ENCODE results near the gene GFM1. TPM values are rescaled to one million over a fixed set of nuclear protein-coding genes. Genes with fewer than 3 reads are reported as not detected.

Gene GFM1
- total and polyA plus RNA-seq, 2 experiments from 2014 or later = 24.5 to 59.9 TPM

- TF ChIP-seq, protein P1, sequence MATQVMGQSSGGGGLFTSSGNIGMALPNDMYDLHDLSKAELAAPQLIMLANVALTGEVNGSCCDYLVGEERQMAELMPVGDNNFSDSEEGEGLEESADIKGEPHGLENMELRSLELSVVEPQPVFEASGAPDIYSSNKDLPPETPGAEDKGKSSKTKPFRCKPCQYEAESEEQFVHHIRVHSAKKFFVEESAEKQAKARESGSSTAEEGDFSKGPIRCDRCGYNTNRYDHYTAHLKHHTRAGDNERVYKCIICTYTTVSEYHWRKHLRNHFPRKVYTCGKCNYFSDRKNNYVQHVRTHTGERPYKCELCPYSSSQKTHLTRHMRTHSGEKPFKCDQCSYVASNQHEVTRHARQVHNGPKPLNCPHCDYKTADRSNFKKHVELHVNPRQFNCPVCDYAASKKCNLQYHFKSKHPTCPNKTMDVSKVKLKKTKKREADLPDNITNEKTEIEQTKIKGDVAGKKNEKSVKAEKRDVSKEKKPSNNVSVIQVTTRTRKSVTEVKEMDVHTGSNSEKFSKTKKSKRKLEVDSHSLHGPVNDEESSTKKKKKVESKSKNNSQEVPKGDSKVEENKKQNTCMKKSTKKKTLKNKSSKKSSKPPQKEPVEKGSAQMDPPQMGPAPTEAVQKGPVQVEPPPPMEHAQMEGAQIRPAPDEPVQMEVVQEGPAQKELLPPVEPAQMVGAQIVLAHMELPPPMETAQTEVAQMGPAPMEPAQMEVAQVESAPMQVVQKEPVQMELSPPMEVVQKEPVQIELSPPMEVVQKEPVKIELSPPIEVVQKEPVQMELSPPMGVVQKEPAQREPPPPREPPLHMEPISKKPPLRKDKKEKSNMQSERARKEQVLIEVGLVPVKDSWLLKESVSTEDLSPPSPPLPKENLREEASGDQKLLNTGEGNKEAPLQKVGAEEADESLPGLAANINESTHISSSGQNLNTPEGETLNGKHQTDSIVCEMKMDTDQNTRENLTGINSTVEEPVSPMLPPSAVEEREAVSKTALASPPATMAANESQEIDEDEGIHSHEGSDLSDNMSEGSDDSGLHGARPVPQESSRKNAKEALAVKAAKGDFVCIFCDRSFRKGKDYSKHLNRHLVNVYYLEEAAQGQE (IDR thresholded peaks at IDR 0.05; ENCODE audit: unreplicated experiment) = no peak
Observed at GRCh38 chr3:158722108-158722507, 77.8 kb downstream of the GFM1 start (continued).

GRCh38 chr3:158723991-158724390, 79.7 kb downstream of the GFM1 start:
- H3K4me3 ChIP-seq = no peak overlapping the region
- DNase-seq (ENCODE audit: low spot score) (no peak), ATAC-seq (no peak)
- Mint-ChIP-seq H3K36me3 (ENCODE audit: low read depth) (peaks cover 18% of the 10 kb centered on the region), H3K4me1 (peaks cover 16% of the 10 kb centered on the region), H3K27ac (no peak overlapping the region), H3K9me3 (no peaks in the 10 kb centered on the region), H3K4me3 (no peak overlapping the region), H3K27me3 (ENCODE audit: insufficient read depth, low read depth, poor library complexity) (peaks cover 4% of the 10 kb centered on the region)
- no peaks in the 10 kb centered on the region for H3F3A ChIP-seq (replicated peaks; ENCODE audit: low read depth)
- no peak overlapping the region for H3K27ac ChIP-seq (ENCODE audit: low read depth)
- TF ChIP-seq, protein P1 (IDR thresholded peaks at IDR 0.05; ENCODE audit: unreplicated experiment) = no peak
- TF ChIP-seq EZH2 (IDR thresholded peaks at IDR 0.05; ENCODE audit: low read depth, unreplicated experiment) (no peak), CREB1 (CRISPR knock-in tag; IDR thresholded peaks at IDR 0.05; ENCODE audit: low read depth) (no peak), NANOG (IDR thresholded peaks at IDR 0.05; ENCODE audit: borderline replicate concordance) (no peak)
- H2AFZ ChIP-seq = no peak overlapping the region
- peaks cover 5% of the 10 kb centered on the region; the same call in 1 of the 2 replicates for H3K4me1 ChIP-seq (ENCODE audit: insufficient read depth)
- no peaks in the 10 kb centered on the region for H3K36me3 ChIP-seq (ENCODE audit: insufficient read depth)
- H3K4me2 ChIP-seq = no peak overlapping the region
- H4K20me1 ChIP-seq (replicated peaks; ENCODE audit: insufficient read depth) = no peaks in the 10 kb centered on the region; the same call in 1 of the 2 replicates
- H3K79me2 ChIP-seq (replicated peaks; ENCODE audit: insufficient read depth) = no peaks in the 10 kb centered on the region
- no peaks in the 10 kb centered on the region for H3K9me2 ChIP-seq (ENCODE audit: insufficient read depth)
- H3K27me3 ChIP-seq (ENCODE audit: insufficient read depth) = no peaks in the 10 kb centered on the region

GRCh38 chr3:158725348-158726011, 81.2 kb downstream of the GFM1 start:
- Histone ChIP-seq H3K27ac (ENCODE audit: low read depth) (no peak overlapping the region), H3K79me2 (replicated peaks; ENCODE audit: insufficient read depth) (no peaks in the 10 kb centered on the region), H3K9me2 (ENCODE audit: insufficient read depth) (no peaks in the 10 kb centered on the region), H3K36me3 (ENCODE audit: insufficient read depth) (no peaks in the 10 kb centered on the region), H3K4me2 (no peak overlapping the region), H2AFZ (no peak overlapping the region), H4K20me1 (replicated peaks; ENCODE audit: insufficient read depth) (no peaks in the 10 kb centered on the region), H3K27me3 (ENCODE audit: insufficient read depth) (peaks cover 2% of the 10 kb centered on the region; the same call in 1 of the 2 replicates), H3K4me3 (no peak overlapping the region), H3F3A (replicated peaks; ENCODE audit: low read depth) (no peaks in the 10 kb centered on the region), H3K4me1 (ENCODE audit: insufficient read depth) (peaks cover 5% of the 10 kb centered on the region; the same call in 1 of the 2 replicates)
- Mint-ChIP-seq H3K4me3 (no peak overlapping the region), H3K9me3 (no peaks in the 10 kb centered on the region), H3K36me3 (ENCODE audit: low read depth) (peaks cover 17% of the 10 kb centered on the region), H3K27ac (no peak overlapping the region), H3K4me1 (peaks cover 16% of the 10 kb centered on the region), H3K27me3 (ENCODE audit: insufficient read depth, low read depth, poor library complexity) (no peaks in the 10 kb centered on the region)
- DNase-seq (ENCODE audit: low spot score) (no peak), ATAC-seq (no peak)
- no peak for TF ChIP-seq CREB1 (CRISPR knock-in tag; IDR thresholded peaks at IDR 0.05; ENCODE audit: low read depth)
- TF ChIP-seq, protein P1 (IDR thresholded peaks at IDR 0.05; ENCODE audit: unreplicated experiment) = no peak
- TF ChIP-seq STAT1 (IDR thresholded peaks at IDR 0.05; ENCODE audit: unreplicated experiment) = no peak
